Measurements from ENCODE around the gene LILRA1. TPM values are rescaled to one million over a fixed set of nuclear protein-coding genes. Genes with fewer than 3 reads are reported as not detected.
"Not testable (repeated sequence)": the region's sequence is repeated elsewhere in the genome, so short reads cannot be mapped to it uniquely, and the experiment has no call there.

LILRA1 gene
- total RNA-seq, result 0.33 TPM
- polyA plus RNA-seq, result 0.32 TPM
- long read RNA-seq, donor 1, result 0 reads
- long read RNA-seq, donor 2, result 0 reads
- long read RNA-seq, donor 3, result 0 reads
- long read RNA-seq, donor 4, result 0 reads
- long read RNA-seq, donor 5, result 0 reads
- long read RNA-seq, donor 6, result 0 reads
- long read RNA-seq, donor 7, result 0 reads
- long read RNA-seq, donor 8, result 0 reads
- long read RNA-seq, donor 9, result 0 reads
- long read RNA-seq, donor 10, result 0 reads

GRCh38 chr19:54593445-54593844, at the start of gene LILRA1:
Gene LILRA1, plus strand, starts transcription at chr19:54593632. Its CDS starts 613 bp downstream, at chr19:54594245.
- H3K36me3 ChIP-seq (ENCODE audit: control insufficient read depth in 2 of 2, insufficient read depth in 2 of 2, low read length in 1 of 2); H3K27me3 ChIP-seq (ENCODE audit: control insufficient read depth in 2 of 2, insufficient read depth in 1 of 2, low read length in 1 of 2); H3K9me3 ChIP-seq (ENCODE audit: control insufficient read depth in 2 of 2, insufficient read depth in 1 of 2, low read length in 1 of 2); DNase-seq (ENCODE audit: low read depth in 6 of 9, low spot score in 9 of 9); H3K27ac ChIP-seq (ENCODE audit: low read depth in 1 of 2, low read length in 1 of 2); H3K4me1 ChIP-seq (ENCODE audit: control insufficient read depth in 2 of 2, insufficient read depth in 2 of 2, low read length in 2 of 2); H3K4me3 ChIP-seq (ENCODE audit: low read length in 2 of 2): not testable (repeated sequence)
- whole genome bisulfite sequencing, result 9% methylated on average over 6 of the region's 6 CpGs

GRCh38 chr19:54548806-54549205, 44.6 kb upstream of the LILRA1 start:
- Histone ChIP-seq H3K27me3 (ENCODE audit: control insufficient read depth in 2 of 2, insufficient read depth in 1 of 2, low read length in 1 of 2) (peaks cover 0 to 5% of the 10 kb centered on the region in 2 donors), H3K4me3 (ENCODE audit: low read length in 2 of 2) (no peak overlapping the region), H3K27ac (ENCODE audit: low read depth in 1 of 2, low read length in 1 of 2) (no peak overlapping the region), H3K36me3 (ENCODE audit: control insufficient read depth in 2 of 2, insufficient read depth in 2 of 2, low read length in 1 of 2) (no peaks in the 10 kb centered on the region), H3K4me1 (ENCODE audit: control insufficient read depth in 2 of 2, insufficient read depth in 2 of 2, low read length in 2 of 2) (peaks cover 5 to 12% of the 10 kb centered on the region in 2 donors), H3K9me3 (ENCODE audit: control insufficient read depth in 2 of 2, insufficient read depth in 1 of 2, low read length in 1 of 2) (no peaks in the 10 kb centered on the region)
- DNase-seq (ENCODE audit: low read depth in 6 of 9, low spot score in 9 of 9), result no peak
- WGBS, result 91% methylated on average over 16 of the region's 16 CpGs

DNA sequence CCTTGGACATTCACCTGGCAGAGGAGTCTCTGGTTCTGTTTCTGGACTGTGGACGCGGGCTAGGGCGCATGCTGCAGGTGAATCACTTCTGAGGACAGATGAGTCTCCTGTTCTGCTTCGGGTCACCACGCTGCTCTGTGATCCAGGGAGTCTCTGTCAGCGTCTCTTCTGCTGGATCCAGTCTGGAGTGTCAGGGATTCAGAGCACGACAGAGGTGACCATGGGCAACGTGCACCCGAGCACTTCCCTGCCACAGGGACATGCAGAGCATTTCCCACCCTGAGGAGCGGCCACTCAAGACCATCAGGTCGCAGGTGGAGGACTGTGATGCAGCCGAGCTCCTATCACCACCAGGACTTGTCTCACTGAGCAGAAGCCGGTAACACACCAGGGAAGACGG, 44.2 kb upstream of the LILRA1 start:
- no peak overlapping the region for H3K4me3 ChIP-seq (ENCODE audit: low read length in 2 of 2)
- peaks cover 0 to 5% of the 10 kb centered on the region in 2 donors for H3K27me3 ChIP-seq (ENCODE audit: control insufficient read depth in 2 of 2, insufficient read depth in 1 of 2, low read length in 1 of 2)
- 83% methylated on average over 14 of the region's 14 CpGs for WGBS
- H3K36me3 ChIP-seq (ENCODE audit: control insufficient read depth in 2 of 2, insufficient read depth in 2 of 2, low read length in 1 of 2), result no peaks in the 10 kb centered on the region
- peaks cover 5 to 12% of the 10 kb centered on the region in 2 donors for H3K4me1 ChIP-seq (ENCODE audit: control insufficient read depth in 2 of 2, insufficient read depth in 2 of 2, low read length in 2 of 2)
- H3K9me3 ChIP-seq (ENCODE audit: control insufficient read depth in 2 of 2, insufficient read depth in 1 of 2, low read length in 1 of 2), result no peaks in the 10 kb centered on the region
- H3K27ac ChIP-seq (ENCODE audit: low read depth in 1 of 2, low read length in 1 of 2), result no peak overlapping the region
- no peak for DNase-seq (ENCODE audit: low read depth in 6 of 9, low spot score in 9 of 9)

DNA sequence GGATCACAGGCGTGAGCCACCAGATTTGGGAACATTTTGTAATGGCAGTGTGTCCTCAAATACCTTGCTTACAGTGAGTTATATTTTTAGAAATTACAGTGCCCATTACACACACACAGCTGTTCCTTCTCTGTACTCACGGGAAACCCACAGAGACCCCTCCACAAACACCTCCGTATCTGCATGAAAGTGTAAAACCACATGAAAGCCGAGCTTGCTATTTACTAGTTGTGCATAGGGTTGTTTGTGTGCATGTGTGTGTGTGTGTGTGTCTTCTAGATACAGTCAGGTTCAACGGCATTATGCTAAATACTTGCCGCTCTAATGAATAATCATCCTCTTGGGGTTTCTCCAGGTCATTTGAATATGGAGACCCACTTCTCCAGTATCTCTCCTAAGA, 42.1 kb upstream of the LILRA1 start:
- Histone ChIP-seq H3K27ac (ENCODE audit: low read depth in 1 of 2, low read length in 1 of 2) (no peak overlapping the region), H3K36me3 (ENCODE audit: control insufficient read depth in 2 of 2, insufficient read depth in 2 of 2, low read length in 1 of 2) (no peaks in the 10 kb centered on the region), H3K9me3 (ENCODE audit: control insufficient read depth in 2 of 2, insufficient read depth in 1 of 2, low read length in 1 of 2) (no peaks in the 10 kb centered on the region), H3K4me1 (ENCODE audit: control insufficient read depth in 2 of 2, insufficient read depth in 2 of 2, low read length in 2 of 2) (peaks cover 5 to 12% of the 10 kb centered on the region in 2 donors), H3K27me3 (ENCODE audit: control insufficient read depth in 2 of 2, insufficient read depth in 1 of 2, low read length in 1 of 2) (peaks cover 0 to 5% of the 10 kb centered on the region in 2 donors), H3K4me3 (ENCODE audit: low read length in 2 of 2) (no peak overlapping the region)
- WGBS, result 7% methylated on average over 6 of the region's 6 CpGs
- peak in 7 of 9 donors; percentile 9 to 66 (median 25) for DNase-seq (ENCODE audit: low read depth in 6 of 9, low spot score in 9 of 9)

DNA sequence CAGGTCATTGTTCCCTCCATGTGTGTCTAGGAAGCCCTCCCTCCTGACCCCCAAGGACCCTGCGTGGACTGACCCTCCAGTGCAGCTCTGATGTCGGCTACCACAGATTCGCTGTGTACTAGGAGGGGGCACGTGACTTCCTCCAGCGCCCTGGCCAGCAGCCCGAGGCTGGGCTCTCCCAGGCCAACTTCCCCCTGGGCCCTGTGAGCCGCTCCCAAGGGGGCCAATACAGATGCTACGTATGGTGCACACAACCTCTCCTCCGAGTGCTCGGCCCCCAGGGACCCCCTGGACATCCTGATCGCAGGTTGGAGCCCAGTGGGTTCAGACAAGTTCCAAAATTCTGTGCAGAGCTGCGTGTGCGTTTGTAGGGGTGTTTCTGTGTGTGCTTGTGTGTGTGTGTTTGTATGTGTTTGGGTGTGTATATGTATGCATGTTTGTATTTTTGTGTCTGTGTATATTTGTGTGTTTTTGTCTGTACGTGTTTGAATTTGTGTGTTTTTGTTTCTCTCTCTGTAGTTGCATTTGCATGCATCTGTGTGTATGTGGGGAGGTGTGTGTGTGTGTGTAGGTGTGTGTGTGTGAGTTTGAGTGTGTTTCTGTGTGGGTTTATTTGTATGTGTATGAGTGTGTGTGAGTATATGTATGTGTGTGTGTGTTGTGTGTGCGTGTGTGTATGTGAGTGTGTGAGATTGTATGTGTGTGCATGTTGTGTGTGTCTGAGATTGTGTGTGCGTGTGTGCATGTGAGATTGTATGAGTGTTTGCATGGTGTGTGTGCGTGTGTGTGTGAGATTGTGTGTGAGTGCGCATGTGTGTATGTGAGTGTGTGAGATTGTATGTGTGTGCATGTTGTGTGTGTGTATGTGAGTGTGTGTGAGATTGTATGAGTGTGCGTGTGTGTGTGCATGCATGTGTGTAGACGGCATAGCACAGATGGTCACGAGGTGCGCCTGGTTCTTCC, 41.2 kb upstream of the LILRA1 start:
- H3K27ac ChIP-seq (ENCODE audit: low read depth in 1 of 2, low read length in 1 of 2), result no peak overlapping the region
- DNase-seq (ENCODE audit: low read depth in 6 of 9, low spot score in 9 of 9), result no peak

DNA sequence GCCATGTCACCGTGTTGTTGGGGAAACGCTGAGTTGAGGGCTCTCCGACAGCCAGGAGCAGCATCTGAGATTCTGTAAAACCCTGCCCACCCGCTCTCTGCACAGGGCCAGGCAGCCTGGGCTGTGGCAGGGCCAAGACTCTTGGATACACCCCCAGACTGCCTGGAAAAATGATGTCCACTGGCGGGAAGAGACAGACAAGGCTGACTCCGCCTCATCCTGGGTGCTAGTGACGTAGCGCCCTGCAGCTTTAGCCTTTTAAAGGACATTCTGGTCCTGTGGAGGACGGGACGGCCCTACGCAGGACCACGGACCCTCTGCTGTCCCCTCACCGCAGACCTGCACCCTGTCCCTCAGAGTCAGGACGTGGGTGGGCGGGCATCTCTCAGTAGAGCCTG, 40.5 kb upstream of the LILRA1 start:
- Histone ChIP-seq H3K27me3 (ENCODE audit: control insufficient read depth in 2 of 2, insufficient read depth in 1 of 2, low read length in 1 of 2) (peaks cover 0 to 5% of the 10 kb centered on the region in 2 donors), H3K4me1 (ENCODE audit: control insufficient read depth in 2 of 2, insufficient read depth in 2 of 2, low read length in 2 of 2) (peaks cover 5 to 12% of the 10 kb centered on the region in 2 donors), H3K9me3 (ENCODE audit: control insufficient read depth in 2 of 2, insufficient read depth in 1 of 2, low read length in 1 of 2) (no peaks in the 10 kb centered on the region), H3K27ac (ENCODE audit: low read depth in 1 of 2, low read length in 1 of 2) (no peak overlapping the region), H3K4me3 (ENCODE audit: low read length in 2 of 2) (no peak overlapping the region), H3K36me3 (ENCODE audit: control insufficient read depth in 2 of 2, insufficient read depth in 2 of 2, low read length in 1 of 2) (no peaks in the 10 kb centered on the region)
- WGBS, result 94% methylated on average over 15 of the region's 15 CpGs
- no peak for DNase-seq (ENCODE audit: low read depth in 6 of 9, low spot score in 9 of 9)

More for the DNA sequence above, 41.2 kb upstream of the LILRA1 start:
- H3K4me1 ChIP-seq (ENCODE audit: control insufficient read depth in 2 of 2, insufficient read depth in 2 of 2, low read length in 2 of 2), result peaks cover 5 to 12% of the 10 kb centered on the region in 2 donors
- no peak overlapping the region for H3K4me3 ChIP-seq (ENCODE audit: low read length in 2 of 2)
- H3K27me3 ChIP-seq (ENCODE audit: control insufficient read depth in 2 of 2, insufficient read depth in 1 of 2, low read length in 1 of 2), result peaks cover 0 to 5% of the 10 kb centered on the region in 2 donors
- no peaks in the 10 kb centered on the region for H3K9me3 ChIP-seq (ENCODE audit: control insufficient read depth in 2 of 2, insufficient read depth in 1 of 2, low read length in 1 of 2)
- no peaks in the 10 kb centered on the region for H3K36me3 ChIP-seq (ENCODE audit: control insufficient read depth in 2 of 2, insufficient read depth in 2 of 2, low read length in 1 of 2)
- WGBS, result 73% methylated on average over 22 of the region's 22 CpGs

DNA sequence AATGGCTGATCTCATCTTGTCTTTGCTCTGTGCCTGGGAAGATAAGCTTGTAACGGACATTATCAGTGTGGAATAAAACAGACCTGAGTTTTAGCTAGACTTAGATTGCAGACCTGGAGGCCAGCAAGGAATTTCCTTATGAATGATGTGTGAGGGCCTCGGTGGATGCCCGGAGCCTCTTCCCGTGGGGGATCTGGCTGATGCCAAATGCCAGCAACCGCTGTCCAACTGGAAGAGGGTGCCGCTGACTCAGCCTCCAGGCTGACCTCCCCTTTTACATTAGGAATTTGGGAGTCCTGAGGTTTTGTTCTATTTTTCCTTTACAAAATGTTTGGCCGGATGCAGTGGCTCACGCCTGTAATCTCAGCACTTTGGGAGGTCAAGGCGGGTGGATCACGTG, 39.4 kb upstream of the LILRA1 start:
- Histone ChIP-seq H3K9me3 (ENCODE audit: control insufficient read depth in 2 of 2, insufficient read depth in 1 of 2, low read length in 1 of 2) (no peaks in the 10 kb centered on the region), H3K4me3 (ENCODE audit: low read length in 2 of 2) (no peak overlapping the region), H3K36me3 (ENCODE audit: control insufficient read depth in 2 of 2, insufficient read depth in 2 of 2, low read length in 1 of 2) (no peaks in the 10 kb centered on the region), H3K4me1 (ENCODE audit: control insufficient read depth in 2 of 2, insufficient read depth in 2 of 2, low read length in 2 of 2) (peaks cover 5 to 12% of the 10 kb centered on the region in 2 donors), H3K27ac (ENCODE audit: low read depth in 1 of 2, low read length in 1 of 2) (no peak overlapping the region), H3K27me3 (ENCODE audit: control insufficient read depth in 2 of 2, insufficient read depth in 1 of 2, low read length in 1 of 2) (peaks cover 0 to 5% of the 10 kb centered on the region in 2 donors)
- WGBS, result 88% methylated on average over 10 of the region's 10 CpGs
- DNase-seq (ENCODE audit: low read depth in 6 of 9, low spot score in 9 of 9), result no peak

DNA sequence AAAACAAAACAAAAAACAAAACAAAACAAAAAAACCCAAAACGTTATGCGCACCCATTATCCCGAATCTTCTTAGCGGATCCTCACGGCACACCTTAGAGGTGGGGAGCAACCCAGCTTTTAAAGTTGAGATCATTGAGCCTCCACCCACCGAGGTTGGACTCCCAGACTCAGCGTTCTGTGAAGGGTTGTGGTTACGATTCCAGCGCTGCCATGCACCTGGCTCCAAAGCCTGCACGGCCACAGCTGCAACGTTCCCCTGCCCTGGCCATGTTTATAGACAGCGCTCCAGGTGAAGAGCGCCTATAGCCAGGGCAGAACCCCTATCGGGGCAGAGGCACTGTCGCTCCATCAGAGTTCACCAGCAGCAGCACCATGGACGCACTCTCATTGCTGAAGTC, 38.5 kb upstream of the LILRA1 start:
- Histone ChIP-seq H3K4me3 (ENCODE audit: low read length in 2 of 2) (no peak overlapping the region), H3K4me1 (ENCODE audit: control insufficient read depth in 2 of 2, insufficient read depth in 2 of 2, low read length in 2 of 2) (peaks cover 5 to 12% of the 10 kb centered on the region in 2 donors), H3K27me3 (ENCODE audit: control insufficient read depth in 2 of 2, insufficient read depth in 1 of 2, low read length in 1 of 2) (peaks cover 0 to 3% of the 10 kb centered on the region in 2 donors), H3K27ac (ENCODE audit: low read depth in 1 of 2, low read length in 1 of 2) (no peak overlapping the region), H3K9me3 (ENCODE audit: control insufficient read depth in 2 of 2, insufficient read depth in 1 of 2, low read length in 1 of 2) (no peaks in the 10 kb centered on the region), H3K36me3 (ENCODE audit: control insufficient read depth in 2 of 2, insufficient read depth in 2 of 2, low read length in 1 of 2) (no peaks in the 10 kb centered on the region)
- DNase-seq (ENCODE audit: low read depth in 6 of 9, low spot score in 9 of 9), result no peak
- WGBS, result 49% methylated on average over 16 of the region's 16 CpGs

GRCh38 chr19:54556194-54556593, 37.2 kb upstream of the LILRA1 start:
- no peak for DNase-seq (ENCODE audit: low read depth in 6 of 9, low spot score in 9 of 9)
- H3K36me3 ChIP-seq (ENCODE audit: control insufficient read depth in 2 of 2, insufficient read depth in 2 of 2, low read length in 1 of 2), result no peaks in the 10 kb centered on the region
- WGBS, result 87% methylated on average over 1 of the region's 1 CpG
- H3K9me3 ChIP-seq (ENCODE audit: control insufficient read depth in 2 of 2, insufficient read depth in 1 of 2, low read length in 1 of 2), result no peaks in the 10 kb centered on the region
- no peak overlapping the region for H3K4me3 ChIP-seq (ENCODE audit: low read length in 2 of 2)
- H3K27ac ChIP-seq (ENCODE audit: low read depth in 1 of 2, low read length in 1 of 2), result no peak overlapping the region
- peaks cover 5 to 11% of the 10 kb centered on the region in 2 donors for H3K4me1 ChIP-seq (ENCODE audit: control insufficient read depth in 2 of 2, insufficient read depth in 2 of 2, low read length in 2 of 2)
- peaks cover 0 to 3% of the 10 kb centered on the region in 2 donors for H3K27me3 ChIP-seq (ENCODE audit: control insufficient read depth in 2 of 2, insufficient read depth in 1 of 2, low read length in 1 of 2)
